Measurements from ENCODE around the gene FLYWCH1. TPM values are rescaled to one million over a fixed set of nuclear protein-coding genes. Genes with fewer than 3 reads are reported as not detected.
A peak's percentile ranks its signal among the peaks of the same experiment; 100 is the strongest.

FLYWCH1 gene
- total and polyA plus RNA-seq, 9 of the 15 experiments (the other 6 are each of a cell fraction or from before 2014, with no cell fraction given): 0.18 to 33.6 (median 11.3) TPM

DNA sequence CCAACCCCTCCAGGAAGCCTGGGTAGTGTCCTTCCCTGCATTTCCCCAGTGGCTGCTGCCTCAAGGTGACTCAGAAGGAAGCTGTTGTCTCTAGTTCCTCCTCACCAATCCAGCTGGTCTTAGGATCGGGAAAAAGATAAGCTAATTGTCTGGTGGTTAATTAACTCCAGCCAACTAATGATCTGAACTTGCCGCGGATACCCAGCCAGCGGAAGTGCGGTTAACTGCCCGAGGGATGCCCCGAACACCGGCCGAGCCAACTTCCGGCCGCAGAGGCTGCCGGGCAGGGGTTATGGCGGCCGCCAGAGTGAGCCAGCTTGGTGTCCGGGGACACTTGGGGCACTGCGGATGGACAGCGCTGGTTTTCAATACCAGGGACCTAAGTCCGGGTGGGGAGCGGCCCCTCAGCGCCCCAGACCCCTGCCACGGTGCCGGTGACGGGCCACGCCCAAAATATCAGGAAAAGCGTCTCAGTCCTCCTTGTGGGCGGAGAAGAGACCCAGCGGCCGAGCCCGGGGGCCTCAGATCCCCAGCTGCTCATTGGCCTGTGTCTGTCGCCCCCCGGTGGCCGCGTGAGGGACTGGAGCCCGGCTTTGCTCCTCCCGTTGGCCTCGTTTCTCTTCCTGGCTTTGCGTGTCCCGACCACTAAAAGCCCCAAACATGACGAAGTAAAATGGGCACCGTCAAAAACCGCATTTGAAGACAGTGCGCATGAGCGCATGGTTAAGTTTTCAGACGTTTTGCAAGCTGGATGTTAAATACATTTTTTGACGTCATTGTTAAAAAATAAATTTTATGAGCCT, 43.5 kb upstream of the FLYWCH1 start (continued):
- TF ChIP-seq, protein P1, sequence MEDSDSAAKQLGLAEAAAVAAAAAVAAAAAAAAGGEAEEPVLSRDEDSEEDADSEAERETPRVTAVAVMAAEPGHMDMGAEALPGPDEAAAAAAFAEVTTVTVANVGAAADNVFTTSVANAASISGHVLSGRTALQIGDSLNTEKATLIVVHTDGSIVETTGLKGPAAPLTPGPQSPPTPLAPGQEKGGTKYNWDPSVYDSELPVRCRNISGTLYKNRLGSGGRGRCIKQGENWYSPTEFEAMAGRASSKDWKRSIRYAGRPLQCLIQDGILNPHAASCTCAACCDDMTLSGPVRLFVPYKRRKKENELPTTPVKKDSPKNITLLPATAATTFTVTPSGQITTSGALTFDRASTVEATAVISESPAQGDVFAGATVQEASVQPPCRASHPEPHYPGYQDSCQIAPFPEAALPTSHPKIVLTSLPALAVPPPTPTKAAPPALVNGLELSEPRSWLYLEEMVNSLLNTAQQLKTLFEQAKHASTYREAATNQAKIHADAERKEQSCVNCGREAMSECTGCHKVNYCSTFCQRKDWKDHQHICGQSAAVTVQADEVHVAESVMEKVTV (CRISPR knock-in tag; IDR thresholded peaks at IDR 0.05): peak; percentile 97
- TF ChIP-seq, protein P2, sequence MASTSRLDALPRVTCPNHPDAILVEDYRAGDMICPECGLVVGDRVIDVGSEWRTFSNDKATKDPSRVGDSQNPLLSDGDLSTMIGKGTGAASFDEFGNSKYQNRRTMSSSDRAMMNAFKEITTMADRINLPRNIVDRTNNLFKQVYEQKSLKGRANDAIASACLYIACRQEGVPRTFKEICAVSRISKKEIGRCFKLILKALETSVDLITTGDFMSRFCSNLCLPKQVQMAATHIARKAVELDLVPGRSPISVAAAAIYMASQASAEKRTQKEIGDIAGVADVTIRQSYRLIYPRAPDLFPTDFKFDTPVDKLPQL (IDR thresholded peaks at IDR 0.05; ENCODE audit: extremely low read depth, insufficient read length): no peak
- TF ChIP-seq CSDE1 (IDR thresholded peaks at IDR 0.05) (no peak), ZC3H11A (IDR thresholded peaks at IDR 0.05; ENCODE audit: low read depth, low read length) (no peak), ZC3H8 (IDR thresholded peaks at IDR 0.05) (no peak), NFE2L1 (tag; IDR thresholded peaks at IDR 0.05; ENCODE audit: borderline replicate concordance, low read depth) (no peak), LCOR (CRISPR knock-in tag; IDR thresholded peaks at IDR 0.05) (peak; percentile 95), KLF16 (IDR thresholded peaks at IDR 0.05) (no peak), NONO (IDR thresholded peaks at IDR 0.05; ENCODE audit: low read depth in 2 of 2, low read length in 1 of 2) (no peak), MEIS2 (IDR thresholded peaks at IDR 0.05; ENCODE audit: partially characterized antibody) (no peak), NRF1 (conservative IDR thresholded peaks at IDR 0.05 in 1 of 2, IDR thresholded peaks at IDR 0.05 in 1 of 2) (peak; percentile 79 to 82), FOXK2 (conservative IDR thresholded peaks at IDR 0.05 in 1 of 2, IDR thresholded peaks at IDR 0.05 in 1 of 2; ENCODE audit: low read depth in 2 of 2) (peak; percentile 15 to 35; a peak in 2 of 4 replicates), RBM25 (IDR thresholded peaks at IDR 0.05; ENCODE audit: low read depth, low read length, severe bottlenecking) (no peak), HIVEP1 (CRISPR knock-in tag; IDR thresholded peaks at IDR 0.05) (peak; percentile 88), FOXA1 (IDR thresholded peaks at IDR 0.05; ENCODE audit: borderline replicate concordance) (no peak)
- TF ChIP-seq, protein P3, sequence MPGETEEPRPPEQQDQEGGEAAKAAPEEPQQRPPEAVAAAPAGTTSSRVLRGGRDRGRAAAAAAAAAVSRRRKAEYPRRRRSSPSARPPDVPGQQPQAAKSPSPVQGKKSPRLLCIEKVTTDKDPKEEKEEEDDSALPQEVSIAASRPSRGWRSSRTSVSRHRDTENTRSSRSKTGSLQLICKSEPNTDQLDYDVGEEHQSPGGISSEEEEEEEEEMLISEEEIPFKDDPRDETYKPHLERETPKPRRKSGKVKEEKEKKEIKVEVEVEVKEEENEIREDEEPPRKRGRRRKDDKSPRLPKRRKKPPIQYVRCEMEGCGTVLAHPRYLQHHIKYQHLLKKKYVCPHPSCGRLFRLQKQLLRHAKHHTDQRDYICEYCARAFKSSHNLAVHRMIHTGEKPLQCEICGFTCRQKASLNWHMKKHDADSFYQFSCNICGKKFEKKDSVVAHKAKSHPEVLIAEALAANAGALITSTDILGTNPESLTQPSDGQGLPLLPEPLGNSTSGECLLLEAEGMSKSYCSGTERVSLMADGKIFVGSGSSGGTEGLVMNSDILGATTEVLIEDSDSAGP (CRISPR knock-in tag; IDR thresholded peaks at IDR 0.05): no peak
- TF ChIP-seq, protein P4, sequence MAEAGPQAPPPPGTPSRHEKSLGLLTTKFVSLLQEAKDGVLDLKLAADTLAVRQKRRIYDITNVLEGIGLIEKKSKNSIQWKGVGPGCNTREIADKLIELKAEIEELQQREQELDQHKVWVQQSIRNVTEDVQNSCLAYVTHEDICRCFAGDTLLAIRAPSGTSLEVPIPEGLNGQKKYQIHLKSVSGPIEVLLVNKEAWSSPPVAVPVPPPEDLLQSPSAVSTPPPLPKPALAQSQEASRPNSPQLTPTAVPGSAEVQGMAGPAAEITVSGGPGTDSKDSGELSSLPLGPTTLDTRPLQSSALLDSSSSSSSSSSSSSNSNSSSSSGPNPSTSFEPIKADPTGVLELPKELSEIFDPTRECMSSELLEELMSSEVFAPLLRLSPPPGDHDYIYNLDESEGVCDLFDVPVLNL (CRISPR knock-in tag; IDR thresholded peaks at IDR 0.05; ENCODE audit: low read depth): no peak
- TF ChIP-seq, protein P5, sequence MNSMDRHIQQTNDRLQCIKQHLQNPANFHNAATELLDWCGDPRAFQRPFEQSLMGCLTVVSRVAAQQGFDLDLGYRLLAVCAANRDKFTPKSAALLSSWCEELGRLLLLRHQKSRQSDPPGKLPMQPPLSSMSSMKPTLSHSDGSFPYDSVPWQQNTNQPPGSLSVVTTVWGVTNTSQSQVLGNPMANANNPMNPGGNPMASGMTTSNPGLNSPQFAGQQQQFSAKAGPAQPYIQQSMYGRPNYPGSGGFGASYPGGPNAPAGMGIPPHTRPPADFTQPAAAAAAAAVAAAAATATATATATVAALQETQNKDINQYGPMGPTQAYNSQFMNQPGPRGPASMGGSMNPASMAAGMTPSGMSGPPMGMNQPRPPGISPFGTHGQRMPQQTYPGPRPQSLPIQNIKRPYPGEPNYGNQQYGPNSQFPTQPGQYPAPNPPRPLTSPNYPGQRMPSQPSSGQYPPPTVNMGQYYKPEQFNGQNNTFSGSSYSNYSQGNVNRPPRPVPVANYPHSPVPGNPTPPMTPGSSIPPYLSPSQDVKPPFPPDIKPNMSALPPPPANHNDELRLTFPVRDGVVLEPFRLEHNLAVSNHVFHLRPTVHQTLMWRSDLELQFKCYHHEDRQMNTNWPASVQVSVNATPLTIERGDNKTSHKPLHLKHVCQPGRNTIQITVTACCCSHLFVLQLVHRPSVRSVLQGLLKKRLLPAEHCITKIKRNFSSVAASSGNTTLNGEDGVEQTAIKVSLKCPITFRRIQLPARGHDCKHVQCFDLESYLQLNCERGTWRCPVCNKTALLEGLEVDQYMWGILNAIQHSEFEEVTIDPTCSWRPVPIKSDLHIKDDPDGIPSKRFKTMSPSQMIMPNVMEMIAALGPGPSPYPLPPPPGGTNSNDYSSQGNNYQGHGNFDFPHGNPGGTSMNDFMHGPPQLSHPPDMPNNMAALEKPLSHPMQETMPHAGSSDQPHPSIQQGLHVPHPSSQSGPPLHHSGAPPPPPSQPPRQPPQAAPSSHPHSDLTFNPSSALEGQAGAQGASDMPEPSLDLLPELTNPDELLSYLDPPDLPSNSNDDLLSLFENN (IDR thresholded peaks at IDR 0.05; ENCODE audit: low read depth in 2 of 2, low read length in 2 of 2): no peak

All from K562 (cell line).